ENCODE measurements around the gene CFAP53. TPM values are rescaled to one million over a fixed set of nuclear protein-coding genes. Genes with fewer than 3 reads are reported as not detected.
"Not testable (repeated sequence)": the region's sequence is repeated elsewhere in the genome, so short reads cannot be mapped to it uniquely, and the experiment has no call there.

Gene CFAP53
- total RNA-seq (2014; rRNA removed; shearing (Covaris generic)) = 0.08 TPM in 1 of 2 replicates, not detected in the other

- DNase-seq (ENCODE audit: low read depth in 1 of 2, low spot score in 2 of 2) = peak; percentile 60 to 89
- Histone ChIP-seq H3K4me1 (replicated peaks) (peaks cover 3% of the 10 kb centered on the region; the same call in 1 of the 2 replicates), H3K4me3 (peak within 1 kb of the TSS; percentile 45), H3K27me3 (replicated peaks) (peaks cover 10% of the 10 kb centered on the region; the same call in 1 of the 2 replicates), H3K9me3 (replicated peaks) (no peaks in the 10 kb centered on the region), H3K27ac (no peak within 1 kb of the TSS), H3K36me3 (peaks cover 45% of the 10 kb centered on the region)
Measured at GRCh38 chr18:50266248-50266704, at the start of gene CFAP53. CFAP53 (minus strand) TSS chr18:50266495; CDS start chr18:50266404, 91 bp downstream.

- H3K9me3 ChIP-seq (replicated peaks) = no peaks in the 10 kb centered on the region
- no peaks in the 10 kb centered on the region for H3K4me1 ChIP-seq (replicated peaks)
- no peak overlapping the region for H3K27ac ChIP-seq
- no peak for DNase-seq (ENCODE audit: low read depth in 1 of 2, low spot score in 2 of 2)
- H3K4me3 ChIP-seq = no peak overlapping the region
- H3K27me3 ChIP-seq (replicated peaks) = peaks cover 27% of the 10 kb centered on the region
- H3K36me3 ChIP-seq = no peaks in the 10 kb centered on the region
Measured at GRCh38 chr18:50315100-50315871, 49.0 kb upstream of the CFAP53 start.

- Histone ChIP-seq H3K4me1 (replicated peaks) (no peaks in the 10 kb centered on the region), H3K27me3 (replicated peaks) (peaks cover 20% of the 10 kb centered on the region), H3K4me3 (no peak overlapping the region), H3K9me3 (replicated peaks) (no peaks in the 10 kb centered on the region), H3K36me3 (no peaks in the 10 kb centered on the region), H3K27ac (no peak overlapping the region)
- DNase-seq (ENCODE audit: low read depth in 1 of 2, low spot score in 2 of 2) = no peak
Measured at GRCh38 chr18:50313873-50314460, 47.7 kb upstream of the CFAP53 start.

GRCh38 chr18:50313031-50313607, 46.8 kb upstream of the CFAP53 start:
- Histone ChIP-seq H3K4me1 (replicated peaks) (no peaks in the 10 kb centered on the region; the same call in 1 of the 2 replicates), H3K27ac (no peak overlapping the region), H3K36me3 (0 out of 2 replicates have a peak, but pooled peaks cover 2% of the 10 kb centered on the region), H3K9me3 (replicated peaks) (no peaks in the 10 kb centered on the region; the same call in 1 of the 2 replicates), H3K4me3 (no peak overlapping the region), H3K27me3 (replicated peaks) (peaks cover 13% of the 10 kb centered on the region; the same call in 1 of the 2 replicates)
- no peak for DNase-seq (ENCODE audit: low read depth in 1 of 2, low spot score in 2 of 2)

GRCh38 chr18:50312296-50313030, 46.2 kb upstream of the CFAP53 start:
- Histone ChIP-seq H3K9me3 (replicated peaks) (no peaks in the 10 kb centered on the region; the same call in 1 of the 2 replicates), H3K27ac (no peak overlapping the region), H3K4me1 (replicated peaks) (peaks cover 2% of the 10 kb centered on the region; the same call in 1 of the 2 replicates), H3K4me3 (no peak overlapping the region), H3K27me3 (replicated peaks) (peaks cover 12% of the 10 kb centered on the region; the same call in 1 of the 2 replicates), H3K36me3 (0 out of 2 replicates have a peak, but pooled peaks cover 4% of the 10 kb centered on the region)
- no peak for DNase-seq (ENCODE audit: low read depth in 1 of 2, low spot score in 2 of 2)

- DNase-seq (ENCODE audit: low read depth in 1 of 2, low spot score in 2 of 2) = no peak
- H3K36me3 ChIP-seq = 0 out of 2 replicates have a peak, but pooled peaks cover 4% of the 10 kb centered on the region
- H3K27me3 ChIP-seq (replicated peaks) = peaks cover 12% of the 10 kb centered on the region; the same call in 1 of the 2 replicates
- peaks cover 4% of the 10 kb centered on the region; the same call in 1 of the 2 replicates for H3K4me1 ChIP-seq (replicated peaks)
- H3K4me3 ChIP-seq = no peak overlapping the region
- no peaks in the 10 kb centered on the region; the same call in 1 of the 2 replicates for H3K9me3 ChIP-seq (replicated peaks)
- no peak overlapping the region for H3K27ac ChIP-seq
Measured at GRCh38 chr18:50311650-50312049, 45.4 kb upstream of the CFAP53 start.

- Histone ChIP-seq H3K4me1 (replicated peaks) (peaks cover 4% of the 10 kb centered on the region; the same call in 1 of the 2 replicates), H3K36me3 (0 out of 2 replicates have a peak, but pooled peaks cover 4% of the 10 kb centered on the region), H3K27ac (no peak overlapping the region), H3K27me3 (replicated peaks) (peaks cover 12% of the 10 kb centered on the region), H3K4me3 (no peak overlapping the region), H3K9me3 (replicated peaks) (no peaks in the 10 kb centered on the region; the same call in 1 of the 2 replicates)
- no peak for DNase-seq (ENCODE audit: low read depth in 1 of 2, low spot score in 2 of 2)
Measured at GRCh38 chr18:50310080-50310479, 43.8 kb upstream of the CFAP53 start.

GRCh38 chr18:50308851-50309250, 42.6 kb upstream of the CFAP53 start:
- H3K27ac ChIP-seq; H3K36me3 ChIP-seq; DNase-seq (ENCODE audit: low read depth in 1 of 2, low spot score in 2 of 2); H3K9me3 ChIP-seq (replicated peaks); H3K4me3 ChIP-seq; H3K4me1 ChIP-seq (replicated peaks): not testable (repeated sequence)
- peaks cover 14% of the 10 kb centered on the region for H3K27me3 ChIP-seq (replicated peaks)

- peaks cover 14% of the 10 kb centered on the region for H3K27me3 ChIP-seq (replicated peaks)
- no peak overlapping the region for H3K27ac ChIP-seq
- peak; percentile 38 to 86 for DNase-seq (ENCODE audit: low read depth in 1 of 2, low spot score in 2 of 2)
- peak overlapping the region; percentile 32 for H3K4me3 ChIP-seq
- 0 out of 2 replicates have a peak, but pooled peaks cover 4% of the 10 kb centered on the region for H3K36me3 ChIP-seq
- peaks cover 4% of the 10 kb centered on the region; the same call in 1 of the 2 replicates for H3K4me1 ChIP-seq (replicated peaks)
- no peaks in the 10 kb centered on the region; the same call in 1 of the 2 replicates for H3K9me3 ChIP-seq (replicated peaks)
Measured at GRCh38 chr18:50307738-50308470, 41.6 kb upstream of the CFAP53 start.

- DNase-seq (ENCODE audit: low read depth in 1 of 2, low spot score in 2 of 2) = peak in 1 of 2 experiments; percentile 4
- Histone ChIP-seq H3K4me3 (peak overlapping the region; percentile 32), H3K27me3 (replicated peaks) (peaks cover 14% of the 10 kb centered on the region), H3K4me1 (replicated peaks) (peaks cover 4% of the 10 kb centered on the region; the same call in 1 of the 2 replicates), H3K27ac (no peak overlapping the region), H3K9me3 (replicated peaks) (no peaks in the 10 kb centered on the region; the same call in 1 of the 2 replicates), H3K36me3 (0 out of 2 replicates have a peak, but pooled peaks cover 4% of the 10 kb centered on the region)
Measured at GRCh38 chr18:50307400-50307737, 41.1 kb upstream of the CFAP53 start.

GRCh38 chr18:50306944-50307343, 40.6 kb upstream of the CFAP53 start:
- Histone ChIP-seq H3K9me3 (replicated peaks) (no peaks in the 10 kb centered on the region; the same call in 1 of the 2 replicates), H3K36me3 (0 out of 2 replicates have a peak, but pooled peaks cover 4% of the 10 kb centered on the region), H3K4me1 (replicated peaks) (peaks cover 4% of the 10 kb centered on the region; the same call in 1 of the 2 replicates), H3K27ac (no peak overlapping the region), H3K4me3 (no peak overlapping the region), H3K27me3 (replicated peaks) (peaks cover 14% of the 10 kb centered on the region)
- DNase-seq (ENCODE audit: low read depth in 1 of 2, low spot score in 2 of 2) = no peak

- DNase-seq (ENCODE audit: low read depth in 1 of 2, low spot score in 2 of 2) = no peak
- Histone ChIP-seq H3K4me3 (no peak overlapping the region), H3K9me3 (replicated peaks) (no peaks in the 10 kb centered on the region), H3K36me3 (no peaks in the 10 kb centered on the region), H3K27ac (no peak overlapping the region), H3K27me3 (replicated peaks) (peaks cover 20% of the 10 kb centered on the region), H3K4me1 (replicated peaks) (peaks cover 4% of the 10 kb centered on the region)
Measured at GRCh38 chr18:50301074-50301473, 34.8 kb upstream of the CFAP53 start.

Data from SJSA1 (cell line).